ENCODE data around the gene TAL1.
"Not testable (repeated sequence)": the region's sequence is repeated elsewhere in the genome, so short reads cannot be mapped to it uniquely, and the experiment has no call there.

The TAL1 gene

GRCh38 chr1:47201179-47201578, 30.8 kb downstream of the TAL1 start:
- H3K4me3 ChIP-seq (ENCODE audit: low read depth, low read length): no peak overlapping the region
- no peak for DNase-seq (ENCODE audit: low read depth)
- TF ChIP-seq CTCF (IDR thresholded peaks at IDR 0.05; ENCODE audit: insufficient read depth, low read depth, low read length, missing control alignments): no peak

- H3K4me3 ChIP-seq (ENCODE audit: low read depth, low read length): no peak overlapping the region
- DNase-seq (ENCODE audit: low read depth): no peak
- TF ChIP-seq CTCF (IDR thresholded peaks at IDR 0.05; ENCODE audit: insufficient read depth, low read depth, low read length, missing control alignments): no peak
These were observed 33.8 kb downstream of the TAL1 start for GRCh38 chr1:47198214-47198613.

- no peak overlapping the region for H3K4me3 ChIP-seq (ENCODE audit: low read depth, low read length)
- no peak for TF ChIP-seq CTCF (IDR thresholded peaks at IDR 0.05; ENCODE audit: insufficient read depth, low read depth, low read length, missing control alignments)
- no peak for DNase-seq (ENCODE audit: low read depth)
These were observed 35.4 kb downstream of the TAL1 start for GRCh38 chr1:47196622-47197021.

- H3K4me3 ChIP-seq (ENCODE audit: low read depth, low read length); DNase-seq (ENCODE audit: low read depth): not testable (repeated sequence)
These were observed 36.0 kb downstream of the TAL1 start for GRCh38 chr1:47195981-47196380.

- no peak for TF ChIP-seq CTCF (IDR thresholded peaks at IDR 0.05; ENCODE audit: insufficient read depth, low read depth, low read length, missing control alignments)
- DNase-seq (ENCODE audit: low read depth): no peak
- no peak overlapping the region for H3K4me3 ChIP-seq (ENCODE audit: low read depth, low read length)
These were observed 37.7 kb downstream of the TAL1 start for GRCh38 chr1:47194311-47194710.

GRCh38 chr1:47193496-47193895, 38.5 kb downstream of the TAL1 start:
- DNase-seq (ENCODE audit: low read depth): not testable (repeated sequence)

GRCh38 chr1:47192458-47193384, 39.3 kb downstream of the TAL1 start:
- peak; percentile 97 for TF ChIP-seq CTCF (IDR thresholded peaks at IDR 0.05; ENCODE audit: insufficient read depth, low read depth, low read length, missing control alignments)
- DNase-seq (ENCODE audit: low read depth): peak; percentile 68

More at GRCh38 chr1:47193496-47193895, 38.5 kb downstream of the TAL1 start:
- not testable (repeated sequence) for H3K4me3 ChIP-seq (ENCODE audit: low read depth, low read length)

GRCh38 chr1:47191940-47192457, 40.0 kb downstream of the TAL1 start:
- DNase-seq (ENCODE audit: low read depth): no peak
- no peak for TF ChIP-seq CTCF (IDR thresholded peaks at IDR 0.05; ENCODE audit: insufficient read depth, low read depth, low read length, missing control alignments)
- H3K4me3 ChIP-seq (ENCODE audit: low read depth, low read length): no peak overlapping the region

More at GRCh38 chr1:47192458-47193384, 39.3 kb downstream of the TAL1 start:
- no peak overlapping the region for H3K4me3 ChIP-seq (ENCODE audit: low read depth, low read length)

Data from GM12865 (cell line).